GM12891 (cell line): ENCODE measurements around the gene OR4D6.

Experiments
- DNase-seq: peaks from one replicate; pipeline ENCODE4 v3.0.0; 2011; ENCODE audit warnings: low spot score; ENCODE audit not compliant: insufficient read length
- FAIRE-seq: peaks from 2 replicates; lab custom pipeline; 2011; peaks lifted over from hg19 to GRCh38; lab: Jason Lieb, UNC
- PAX5 ChIP-seq: IDR thresholded peaks from 2 replicates; pipeline ENCODE4 v1.6.1; 2011; ENCODE audit warnings: low read length, moderate library complexity, mild to moderate bottlenecking; ENCODE audit not compliant: insufficient read depth, severe bottlenecking
- POLR2A ChIP-seq: IDR thresholded peaks from 2 replicates; pipeline ENCODE4 v1.6.1; 2011; ENCODE audit warnings: low read depth, low read length, control low read depth
- POLR2AphosphoS5 ChIP-seq: IDR thresholded peaks from 2 replicates; pipeline ENCODE4 v1.6.1; 2011; ENCODE audit warnings: low read depth, low read length, control low read depth
- POU2F2 ChIP-seq: IDR thresholded peaks from 2 replicates; pipeline ENCODE4 v1.6.1; 2011; ENCODE audit warnings: low read depth, mild to moderate bottlenecking, control low read depth, low read length, moderate library complexity
- SPI1 ChIP-seq: IDR thresholded peaks from 2 replicates; pipeline ENCODE4 v1.6.1; 2011; ENCODE audit warnings: low read depth, low read length, control low read depth
- TAF1 ChIP-seq: IDR thresholded peaks from 2 replicates; pipeline ENCODE4 v1.6.1; 2011; ENCODE audit warnings: low read depth, low read length, control low read depth

The OR4D6 gene

GRCh38 chr11:59501931-59502330 is 45.2 kb downstream of the OR4D6 start:
- DNase-seq (no peak), FAIRE-seq (peak; percentile 55)
- TF ChIP-seq POLR2AphosphoS5 = no peak
- TF ChIP-seq SPI1 = 0 out of 2 replicates have a peak, but pooled peaks have one; percentile 9

- FAIRE-seq (no peak), DNase-seq (no peak)
- no peak for TF ChIP-seq TAF1
- no peak for TF ChIP-seq POU2F2
- no peak for TF ChIP-seq PAX5
- TF ChIP-seq SPI1 = no peak
- no peak for TF ChIP-seq POLR2A
- no peak for TF ChIP-seq POLR2AphosphoS5
Measured at GRCh38 chr11:59503276-59503675, 46.5 kb downstream of the OR4D6 start, which contains the start of gene OR4D11. TSS of gene OR4D11 (plus strand) at chr11:59503576. CDS start at chr11:59503576, 0 bp downstream.
